Inferior parietal cortex (tissue), 1 donor: ENCODE results near the gene ZNF324.
"Not testable (repeated sequence)": the region's sequence is repeated elsewhere in the genome, so short reads cannot be mapped to it uniquely, and the experiment has no call there.

ENCODE experiments used
- DNase-seq: peaks from one replicate; pipeline ENCODE4 v3.0.0-alpha.2; 2016; ENCODE audit errors: extremely low spot score

ZNF324 gene

DNA sequence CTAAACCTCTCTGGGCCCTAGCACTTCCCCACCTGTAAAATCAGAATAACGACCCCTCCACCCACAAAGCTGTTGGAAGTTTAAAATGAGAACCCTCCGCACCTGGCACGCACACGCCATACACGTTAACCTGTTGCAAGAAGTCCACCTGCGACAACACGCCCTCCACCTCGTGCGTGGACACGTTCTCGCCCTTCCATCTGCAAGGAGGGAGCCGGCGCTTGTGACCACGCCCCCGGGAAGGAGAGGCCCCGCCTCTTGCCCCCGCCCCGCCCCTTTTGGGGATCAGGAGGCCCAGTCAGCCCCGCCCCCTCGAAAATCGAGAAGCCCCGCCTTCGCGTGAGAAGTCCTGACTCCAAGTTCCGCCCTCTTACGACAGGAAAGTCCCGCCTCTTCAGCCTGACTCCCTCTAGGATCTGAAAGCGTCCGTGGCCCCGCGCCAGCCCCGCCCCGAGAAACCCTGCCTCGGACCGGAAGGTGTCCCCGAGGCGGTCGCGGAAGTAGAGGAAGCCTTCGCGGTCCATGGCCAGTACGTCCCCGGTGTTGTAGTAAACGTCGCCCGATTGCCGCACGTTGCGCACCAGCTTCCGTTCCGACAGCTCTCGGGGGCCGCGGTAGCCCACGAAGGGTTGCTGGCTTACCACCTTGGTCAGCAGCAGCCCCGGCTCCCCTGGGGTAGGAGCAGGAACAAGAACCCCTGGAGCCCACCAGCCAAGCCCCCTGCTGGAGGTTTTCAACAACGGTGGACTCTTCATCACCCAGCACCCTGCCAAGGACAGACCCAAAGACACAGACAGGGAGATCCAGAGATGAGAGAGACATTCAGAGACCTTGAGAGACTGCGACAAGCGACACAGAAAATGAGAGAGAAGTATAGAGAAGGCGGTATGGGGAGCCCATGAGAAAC, 32.4 kb downstream of the ZNF324 start:
- DNase-seq = peak; percentile 97

- DNase-seq = no peak
These were observed 33.4 kb downstream of the ZNF324 start for GRCh38 chr19:58500242-58500641.

- DNase-seq = not testable (repeated sequence)
These were observed 40.8 kb downstream of the ZNF324 start for GRCh38 chr19:58507602-58508223.

GRCh38 chr19:58509731-58510083, 42.8 kb downstream of the ZNF324 start:
- DNase-seq = no peak

DNA sequence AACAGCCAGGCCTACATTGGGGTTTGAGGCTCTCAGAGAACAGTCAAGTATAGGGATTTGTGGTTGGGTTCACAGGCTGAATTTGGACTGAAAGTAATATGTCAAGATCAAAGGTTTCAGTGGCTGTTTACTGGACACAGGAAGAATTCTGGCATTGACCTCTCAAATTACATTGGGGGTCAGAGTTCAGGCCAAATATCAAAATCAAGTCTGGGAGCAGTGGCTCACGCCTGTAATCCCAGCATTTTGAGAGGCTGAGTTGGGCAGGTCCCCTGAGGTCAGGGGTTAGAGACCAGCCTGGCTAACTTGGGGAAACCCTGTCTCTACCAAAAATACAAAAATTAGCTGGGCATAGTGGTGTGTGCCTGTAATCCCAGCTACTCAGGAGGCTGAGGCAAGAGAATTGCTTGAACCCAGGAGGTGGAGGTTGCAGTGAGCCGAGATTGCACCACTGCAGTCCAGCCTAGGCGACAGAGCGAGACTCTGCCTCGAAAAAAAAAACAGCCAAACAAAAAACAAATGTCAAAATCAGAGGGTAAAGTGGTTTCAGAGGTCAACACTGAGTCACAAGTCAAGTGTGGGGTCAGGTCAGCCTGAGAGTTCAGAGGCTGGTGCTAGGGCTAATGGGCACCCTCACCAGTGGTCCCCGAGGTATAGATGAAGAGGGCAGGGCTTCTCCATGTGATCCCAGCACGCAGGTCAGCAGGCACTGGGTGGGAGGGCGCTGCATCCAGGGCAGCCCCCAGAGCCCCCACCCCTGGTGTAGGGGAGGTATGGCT, 43.4 kb downstream of the ZNF324 start:
- no peak for DNase-seq

DNA sequence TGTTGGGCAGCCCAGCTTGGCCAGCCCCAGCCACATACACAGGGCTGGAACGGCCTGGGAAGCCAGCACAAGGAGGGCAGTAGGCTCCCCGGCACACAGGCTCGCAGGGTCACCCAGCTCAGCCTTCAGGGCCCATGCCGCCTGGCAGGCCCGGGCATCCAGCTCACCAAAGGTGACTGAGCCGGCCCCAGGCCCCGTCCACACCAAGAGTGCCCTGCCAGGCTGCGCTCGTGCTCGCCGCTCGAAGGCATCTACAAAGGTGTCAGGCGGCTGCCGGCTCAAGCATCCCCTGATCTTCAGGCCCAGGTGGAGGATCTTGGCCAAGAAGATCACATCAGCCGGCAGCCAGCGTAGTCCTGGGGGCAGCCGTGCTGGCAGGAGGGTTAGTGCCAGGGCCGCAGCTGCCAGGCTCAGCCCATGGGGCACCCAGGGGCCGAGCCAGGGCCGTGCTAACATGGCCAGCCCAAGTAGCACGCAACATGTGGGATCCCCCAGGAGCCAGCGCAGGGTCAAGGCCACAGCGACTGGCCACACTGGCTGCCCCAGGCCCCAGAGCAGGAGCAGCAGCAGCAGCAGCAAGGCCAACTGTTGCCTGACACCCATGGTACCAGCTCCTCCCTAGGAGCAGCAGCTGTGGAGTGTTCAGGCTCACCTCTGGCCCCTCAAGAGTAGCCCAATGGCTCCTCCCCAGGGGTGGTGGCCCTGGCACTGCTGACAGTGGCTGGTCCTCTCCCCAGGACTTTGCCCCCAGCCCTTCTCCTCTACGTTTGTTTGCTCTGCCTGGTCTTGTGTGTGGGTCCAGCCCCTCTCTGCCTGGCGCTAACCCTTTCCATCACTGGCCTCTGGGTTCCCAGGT, 44.7 kb downstream of the ZNF324 start, which contains the start of gene SLC27A5:
Gene SLC27A5, minus strand, starts transcription at position 640 of the 856 bp plus-strand sequence. Its CDS starts 37 bp downstream, at position 603.
- DNase-seq = no peak

GRCh38 chr19:58513213-58513693, 46.4 kb downstream of the ZNF324 start:
- no peak for DNase-seq

- DNase-seq = peak; percentile 89
These were observed 47.0 kb downstream of the ZNF324 start for GRCh38 chr19:58513694-58514563.

- DNase-seq = no peak
These were observed 47.7 kb downstream of the ZNF324 start for GRCh38 chr19:58514564-58515022.

DNA sequence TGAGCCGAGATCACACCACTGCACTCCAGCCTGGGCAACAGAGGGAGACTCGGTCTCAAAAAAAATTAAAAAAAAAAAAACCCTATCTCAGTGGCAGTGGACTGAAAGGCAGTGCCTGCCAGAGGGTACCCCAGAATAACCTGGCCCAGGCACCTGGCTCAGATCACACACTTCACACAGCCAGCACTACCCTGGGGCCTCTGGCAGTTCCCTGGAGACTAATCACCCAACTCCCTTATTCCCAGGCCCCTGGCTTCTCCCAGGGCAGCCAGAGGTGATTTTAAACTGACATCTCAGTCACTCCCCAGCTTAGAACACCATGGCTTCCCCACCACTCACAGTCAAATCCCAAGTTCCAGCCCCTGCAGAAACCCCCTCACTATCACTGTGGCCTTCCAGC, 48.4 kb downstream of the ZNF324 start:
- DNase-seq = no peak

- DNase-seq = no peak
These were observed 49.5 kb downstream of the ZNF324 start for GRCh38 chr19:58516246-58516836.

DNA sequence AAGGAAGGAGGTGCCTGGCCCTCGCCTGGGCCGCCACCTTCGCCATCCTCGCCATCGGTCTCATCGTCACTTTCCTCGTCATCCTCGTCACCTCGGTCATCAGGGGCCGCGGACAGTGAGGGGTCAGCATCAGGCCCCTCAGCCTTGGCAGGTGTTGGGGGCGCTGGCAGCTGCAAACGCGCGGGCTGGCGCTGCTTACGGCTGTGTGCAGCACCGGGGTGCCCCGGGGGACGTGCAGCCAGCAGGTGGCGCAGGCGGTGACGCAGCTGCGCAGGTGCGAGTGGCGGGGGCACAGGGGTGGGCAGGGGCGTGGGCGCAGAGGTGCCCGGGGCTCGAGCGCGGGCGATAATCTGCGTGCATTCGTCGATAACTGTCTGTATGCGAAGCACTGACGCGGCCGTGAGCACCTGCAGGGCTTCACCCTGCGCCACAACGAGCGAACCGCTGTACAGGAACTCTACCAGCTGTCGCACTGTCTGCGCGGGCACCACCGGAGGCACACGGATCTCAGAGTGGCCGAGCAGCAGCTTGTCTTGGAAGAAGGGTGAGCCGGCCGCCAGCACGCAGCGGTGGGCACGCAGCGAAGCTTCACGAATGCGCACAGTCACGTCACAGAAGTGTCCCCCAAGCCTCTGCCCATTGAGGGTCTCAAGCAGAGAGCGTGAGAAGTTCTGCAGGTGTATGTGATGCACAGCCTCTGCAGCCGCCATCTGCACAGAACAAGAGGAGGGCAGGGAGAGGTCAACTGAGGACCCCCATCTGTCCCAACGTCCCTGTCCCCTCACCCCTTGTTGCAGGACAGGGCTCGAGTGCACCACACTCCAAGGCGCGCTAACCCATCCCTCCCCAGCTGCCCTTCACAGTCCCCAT, 50.3 kb downstream of the ZNF324 start:
- DNase-seq = no peak

DNA sequence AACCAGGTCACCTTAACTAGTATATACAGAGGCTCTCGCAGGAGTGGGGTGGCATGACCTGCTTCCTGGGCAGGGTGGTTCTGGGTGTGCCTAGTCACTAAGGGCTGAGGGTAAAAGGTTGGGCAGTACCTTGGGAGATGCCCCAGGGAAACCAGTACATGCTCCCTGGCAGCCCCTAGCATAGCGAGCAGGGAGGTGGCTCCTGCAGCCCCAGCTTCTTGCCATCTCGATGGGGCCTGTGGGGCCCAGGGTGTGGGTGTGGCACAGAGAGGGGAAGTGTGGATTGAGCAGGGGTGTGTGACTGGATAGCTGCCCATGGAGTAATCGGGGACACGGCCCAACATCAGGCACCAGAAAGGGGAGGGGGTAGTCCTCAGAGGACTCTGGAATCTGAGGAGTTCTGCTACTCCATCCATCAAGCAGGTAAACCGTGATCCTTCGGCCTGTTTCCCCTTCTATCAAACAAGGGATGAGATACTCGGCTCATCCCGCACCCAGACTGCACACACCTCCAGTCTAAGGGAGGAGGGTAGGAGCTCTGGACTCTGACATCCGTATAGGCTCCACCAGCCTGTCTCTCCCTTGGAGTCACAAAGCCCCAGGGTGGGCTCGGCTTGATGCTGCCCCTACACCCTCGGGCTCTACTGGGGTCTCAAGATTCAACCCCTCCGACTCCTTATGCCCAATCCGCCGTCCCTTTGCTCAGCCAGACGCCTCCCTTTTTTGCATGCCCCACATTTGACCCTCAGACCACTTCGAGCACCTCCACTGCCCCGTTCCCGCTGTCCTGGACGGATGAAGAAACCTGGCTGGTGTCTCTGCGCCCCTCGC, 51.6 kb downstream of the ZNF324 start:
- no peak for DNase-seq

- peak; percentile 45 for DNase-seq
These were observed 52.1 kb downstream of the ZNF324 start for GRCh38 chr19:58519087-58519354.

DNA sequence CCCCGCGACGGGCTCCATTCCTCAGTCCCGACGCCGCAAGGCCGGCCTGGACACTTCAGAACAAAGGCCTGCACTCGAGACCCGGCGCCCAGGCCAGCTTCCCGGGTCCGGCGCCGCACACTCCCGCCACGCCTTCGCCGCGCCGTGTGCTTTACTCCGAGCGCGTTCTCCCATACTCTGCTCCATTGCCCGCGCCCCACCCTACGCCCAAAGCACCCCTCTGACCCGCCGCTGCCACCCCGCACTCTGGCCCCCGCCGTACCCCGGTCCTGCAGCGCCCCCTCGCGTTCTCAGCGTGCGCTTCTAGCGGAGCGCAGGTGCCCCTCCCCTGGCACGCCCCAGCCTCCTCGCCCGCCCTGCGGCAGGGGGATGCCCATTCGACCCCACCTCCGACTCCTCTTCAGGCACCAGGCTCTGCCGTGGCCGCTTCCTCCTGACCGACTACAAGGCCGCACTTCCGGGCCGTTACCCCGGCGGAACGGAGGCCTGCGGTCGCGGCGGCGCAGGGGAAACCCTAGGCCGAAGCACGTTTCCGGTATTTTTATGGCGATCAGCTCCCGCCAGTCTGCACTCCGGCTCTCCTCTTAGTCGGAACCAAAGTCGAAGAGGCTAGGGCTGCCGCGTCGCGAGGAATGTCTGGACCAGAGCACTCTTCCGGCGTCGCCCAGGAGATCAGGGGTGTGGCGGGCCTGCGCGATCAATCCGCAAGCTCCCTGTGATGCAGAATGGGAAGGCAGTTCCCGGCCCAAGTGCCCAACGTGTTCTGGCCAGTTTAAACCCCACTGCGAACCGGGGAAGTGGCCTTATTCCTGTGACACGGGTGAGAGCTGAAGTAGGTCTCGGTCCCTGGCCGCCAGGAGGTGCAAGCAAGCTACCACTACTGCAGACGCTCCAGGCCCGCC, 52.7 kb downstream of the ZNF324 start, which contains the start of gene ZBTB45:
Gene ZBTB45, minus strand, starts transcription at position 456 of the 902 bp plus-strand sequence. CDS start 2,137 bp downstream, outside the sequence.
- DNase-seq = peak; percentile 94

GRCh38 chr19:58520257-58520599, 53.3 kb downstream of the ZNF324 start:
- DNase-seq = no peak

- DNase-seq = no peak
These were observed 54.8 kb downstream of the ZNF324 start for GRCh38 chr19:58521651-58522050.
